Measurements from ENCODE around the gene KRTAP21-3. TPM values are rescaled to one million over a fixed set of nuclear protein-coding genes. Genes with fewer than 3 reads are reported as not detected.

KRTAP21-3 gene
- total RNA-seq, 1 donor from 2014 or later, result not detected

Other genes starting within 250 kb of the KRTAP21-3 start
- gene KRTAP19-1, start 238.4 kb downstream of the KRTAP21-3 start, total RNA-seq, result not detected in 2 replicates
- gene KRTAP19-2, start 231.3 kb downstream of the KRTAP21-3 start, total RNA-seq, result not detected in 2 replicates
- not detected in 2 replicates for gene KRTAP19-3, start 226.8 kb downstream of the KRTAP21-3 start, total RNA-seq
- gene KRTAP19-4, start 221.6 kb downstream of the KRTAP21-3 start, total RNA-seq, result not detected in 2 replicates
- gene KRTAP19-5, start 216.6 kb downstream of the KRTAP21-3 start, total RNA-seq, result not detected in 2 replicates
- gene KRTAP19-6, start 176.9 kb downstream of the KRTAP21-3 start, total RNA-seq, result not detected in 2 replicates
- gene KRTAP19-7, start 157.5 kb downstream of the KRTAP21-3 start, total RNA-seq, result not detected in 2 replicates
- not detected in 2 replicates for gene KRTAP22-2, start 128.4 kb downstream of the KRTAP21-3 start, total RNA-seq
- gene KRTAP6-3, start 126.3 kb downstream of the KRTAP21-3 start, total RNA-seq, result not detected in 2 replicates
- gene KRTAP6-2, start 119.9 kb downstream of the KRTAP21-3 start, total RNA-seq, result not detected in 2 replicates
- gene KRTAP22-1, start 117.7 kb downstream of the KRTAP21-3 start, total RNA-seq, result not detected in 2 replicates
- gene KRTAP6-1, start 104.8 kb downstream of the KRTAP21-3 start, total RNA-seq, result not detected in 2 replicates
- gene KRTAP20-1, start 102.4 kb downstream of the KRTAP21-3 start, total RNA-seq, result not detected in 2 replicates
- not detected in 2 replicates for gene KRTAP20-4, start 98.2 kb downstream of the KRTAP21-3 start, total RNA-seq
- gene KRTAP20-2, start 83.6 kb downstream of the KRTAP21-3 start, total RNA-seq, result not detected in 2 replicates
- gene KRTAP20-3, start 75.9 kb downstream of the KRTAP21-3 start, total RNA-seq, result not detected in 2 replicates
- gene KRTAP21-2, start 28.5 kb upstream of the KRTAP21-3 start, total RNA-seq, result not detected in 2 replicates
- gene KRTAP21-1, start 36.7 kb upstream of the KRTAP21-3 start, total RNA-seq, result not detected in 2 replicates
- gene KRTAP8-1, start 94.5 kb upstream of the KRTAP21-3 start, total RNA-seq, result not detected in 2 replicates
- not detected in 2 replicates for gene KRTAP7-1, start 111.0 kb upstream of the KRTAP21-3 start, total RNA-seq
- gene KRTAP11-1, start 162.8 kb upstream of the KRTAP21-3 start, total RNA-seq, result not detected in 2 replicates